Measurements from ENCODE around the gene TMEM53.

Gene TMEM53

GRCh38 chr1:44611866-44612265 lies 62.4 kb downstream of the TMEM53 start:
- TF ChIP-seq CTCF (conservative IDR thresholded peaks at IDR 0.05): no peak
- TF ChIP-seq ZFX (IDR thresholded peaks at IDR 0.05): no peak
- H3K27ac ChIP-seq: no peak overlapping the region

DNA sequence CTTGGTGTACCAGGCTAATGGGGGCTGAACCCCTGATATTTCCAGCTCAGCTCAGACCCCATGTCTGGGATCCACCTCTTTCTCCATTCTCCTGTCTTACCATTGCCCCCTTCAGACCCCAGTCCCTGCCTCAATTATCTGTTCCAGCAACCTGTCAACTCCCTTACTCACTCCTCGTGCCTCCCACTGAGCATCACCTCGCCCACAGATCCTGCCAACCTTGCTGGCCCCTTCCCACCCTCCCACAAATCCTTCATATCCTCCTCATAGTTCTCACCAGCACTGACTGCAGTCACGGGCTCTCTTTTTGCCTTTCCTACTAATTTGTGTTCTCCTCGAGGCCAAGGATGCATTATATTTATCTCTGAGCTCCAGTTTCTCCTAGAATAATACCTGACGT lies 62.9 kb downstream of the TMEM53 start:
- H3K27ac ChIP-seq: no peak overlapping the region
- TF ChIP-seq CTCF (conservative IDR thresholded peaks at IDR 0.05) (no peak), ZFX (IDR thresholded peaks at IDR 0.05) (no peak)

DNA sequence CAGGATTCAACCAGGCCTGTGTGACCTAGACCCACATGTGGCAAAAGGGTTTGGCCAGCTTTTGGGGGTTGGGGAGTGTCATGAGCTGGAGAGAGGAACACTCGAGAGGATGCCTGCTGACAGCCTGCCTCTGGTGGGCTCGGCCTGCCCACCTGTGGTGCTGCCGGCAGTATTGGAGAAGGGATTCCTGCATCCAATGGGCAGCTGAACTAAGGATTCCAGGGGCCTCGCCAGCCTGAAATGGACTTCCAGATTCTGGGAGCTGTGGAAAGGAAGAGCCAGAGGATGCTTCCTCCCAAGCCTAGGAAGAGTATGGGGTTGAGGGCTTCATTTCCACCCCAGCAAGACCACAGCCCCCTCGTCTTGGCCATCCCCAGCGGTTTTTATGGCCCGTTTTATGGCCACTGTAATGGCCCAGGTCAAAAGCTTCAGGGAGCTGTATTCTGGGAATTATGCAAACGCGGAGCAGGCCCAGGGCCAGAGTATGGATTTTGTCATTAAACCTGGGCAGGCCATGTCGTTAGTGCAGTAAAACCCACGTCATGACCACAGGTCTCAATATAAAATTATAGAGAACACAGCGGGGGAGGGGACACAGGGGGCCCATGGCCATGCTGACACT lies 63.6 kb downstream of the TMEM53 start:
- H3K27ac ChIP-seq: no peak overlapping the region
- TF ChIP-seq ZFX (IDR thresholded peaks at IDR 0.05) (no peak), CTCF (conservative IDR thresholded peaks at IDR 0.05) (no peak)

- no peak overlapping the region for H3K27ac ChIP-seq
- no peak for TF ChIP-seq ZFX (IDR thresholded peaks at IDR 0.05)
- TF ChIP-seq CTCF (conservative IDR thresholded peaks at IDR 0.05): no peak
Observed at GRCh38 chr1:44609768-44610526, 64.3 kb downstream of the TMEM53 start.

- no peak overlapping the region for H3K27ac ChIP-seq
- TF ChIP-seq CTCF (conservative IDR thresholded peaks at IDR 0.05): no peak; the same call in 1 of the 2 replicates
Observed at GRCh38 chr1:44609412-44609767, 64.9 kb downstream of the TMEM53 start.

DNA sequence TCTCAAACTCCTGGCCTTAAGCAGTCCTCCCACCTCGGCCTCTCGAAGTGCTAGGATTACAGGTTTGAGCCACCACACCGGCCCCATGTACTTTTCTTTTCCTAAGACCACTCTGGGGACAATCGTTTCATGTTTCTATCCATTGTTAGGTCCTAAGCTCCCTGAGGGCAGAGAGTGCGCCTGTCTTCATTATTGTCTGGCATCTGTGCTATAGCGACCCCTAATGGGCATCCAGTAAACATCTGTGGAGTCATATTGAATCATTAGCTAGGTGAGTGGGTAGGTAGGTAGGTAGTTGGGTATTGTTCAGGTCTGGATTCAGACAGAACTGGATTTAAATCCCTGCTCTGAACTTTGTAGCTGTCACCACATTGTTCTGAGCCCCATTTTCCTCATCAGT lies 66.1 kb downstream of the TMEM53 start:
- no peak overlapping the region for H3K27ac ChIP-seq
- no peak; the same call in 1 of the 2 replicates for TF ChIP-seq CTCF (conservative IDR thresholded peaks at IDR 0.05)
- no peak for TF ChIP-seq ZFX (IDR thresholded peaks at IDR 0.05)

DNA sequence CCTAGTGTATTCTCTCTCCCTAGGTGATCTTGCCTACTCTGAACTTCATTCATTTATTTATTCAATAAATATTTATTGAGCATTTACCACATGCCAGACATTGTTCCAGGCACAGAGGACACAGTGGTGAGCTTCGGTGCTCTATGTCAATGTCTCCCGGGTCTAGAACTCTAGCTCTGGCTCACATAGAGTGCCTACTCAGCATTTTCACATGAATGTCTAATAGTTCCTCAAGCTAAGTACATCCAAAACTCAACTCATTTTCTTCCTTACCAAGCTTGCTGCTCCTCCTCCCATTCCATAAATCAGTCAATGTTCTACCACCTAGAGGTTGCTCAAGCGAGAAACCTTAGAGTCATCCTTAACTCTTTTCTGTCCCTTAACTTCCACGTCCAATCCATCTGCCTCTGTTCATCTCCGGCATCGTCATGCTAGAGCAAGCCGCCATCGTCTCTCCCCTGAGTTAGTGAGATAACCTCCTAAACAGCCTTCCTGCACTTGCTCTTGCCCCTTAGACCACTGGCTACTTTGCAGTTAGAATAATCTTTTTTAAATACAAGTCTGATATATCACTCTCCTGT lies 67.5 kb downstream of the TMEM53 start:
- no peak overlapping the region for H3K27ac ChIP-seq
- TF ChIP-seq CTCF (conservative IDR thresholded peaks at IDR 0.05): no peak
- no peak for TF ChIP-seq ZFX (IDR thresholded peaks at IDR 0.05)

All from C4-2B (cell line).